ENCODE measurements around the gene NUDT21. TPM values are rescaled to one million over a fixed set of nuclear protein-coding genes. Genes with fewer than 3 reads are reported as not detected.
A peak's percentile ranks its signal among the peaks of the same experiment; 100 is the strongest.

Gene NUDT21
- total RNA-seq, 3 donors from 2014 or later (not counting 1 experiment from before 2014, with no cell fraction given): 78.1 to 108 (median 90.0) TPM

DNA sequence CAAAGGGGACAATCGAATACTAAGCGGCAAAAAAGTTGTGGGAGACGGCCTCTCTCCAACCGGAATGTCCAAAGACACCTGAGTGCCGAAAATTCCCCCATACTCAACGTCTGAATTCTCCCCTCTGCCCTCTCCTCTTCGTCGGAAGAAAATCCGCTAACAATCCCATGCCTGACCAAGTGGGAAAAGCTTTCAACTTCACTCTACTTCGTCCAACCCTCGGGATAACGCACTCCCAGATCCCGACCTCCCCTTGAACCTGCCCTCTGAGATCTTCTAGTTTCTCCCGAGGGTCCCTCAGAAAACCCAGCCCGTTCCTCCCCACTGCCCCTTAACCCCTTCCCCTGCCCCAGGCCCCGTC, 26.7 kb downstream of the NUDT21 start:
- TF ChIP-seq, protein P1, sequence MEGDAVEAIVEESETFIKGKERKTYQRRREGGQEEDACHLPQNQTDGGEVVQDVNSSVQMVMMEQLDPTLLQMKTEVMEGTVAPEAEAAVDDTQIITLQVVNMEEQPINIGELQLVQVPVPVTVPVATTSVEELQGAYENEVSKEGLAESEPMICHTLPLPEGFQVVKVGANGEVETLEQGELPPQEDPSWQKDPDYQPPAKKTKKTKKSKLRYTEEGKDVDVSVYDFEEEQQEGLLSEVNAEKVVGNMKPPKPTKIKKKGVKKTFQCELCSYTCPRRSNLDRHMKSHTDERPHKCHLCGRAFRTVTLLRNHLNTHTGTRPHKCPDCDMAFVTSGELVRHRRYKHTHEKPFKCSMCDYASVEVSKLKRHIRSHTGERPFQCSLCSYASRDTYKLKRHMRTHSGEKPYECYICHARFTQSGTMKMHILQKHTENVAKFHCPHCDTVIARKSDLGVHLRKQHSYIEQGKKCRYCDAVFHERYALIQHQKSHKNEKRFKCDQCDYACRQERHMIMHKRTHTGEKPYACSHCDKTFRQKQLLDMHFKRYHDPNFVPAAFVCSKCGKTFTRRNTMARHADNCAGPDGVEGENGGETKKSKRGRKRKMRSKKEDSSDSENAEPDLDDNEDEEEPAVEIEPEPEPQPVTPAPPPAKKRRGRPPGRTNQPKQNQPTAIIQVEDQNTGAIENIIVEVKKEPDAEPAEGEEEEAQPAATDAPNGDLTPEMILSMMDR (IDR thresholded peaks at IDR 0.05): no peak
- intact Hi-C loops (cut with micrococcal nuclease): loop anchor here (2.0 kb wide), 1 partner anchor 26 kb away; the partner anchor contains the start of genes NUDT21 and OGFOD1
- Histone ChIP-seq H3K9me3 (ENCODE audit: control insufficient read depth, insufficient read depth, low read length) (no peaks in the 10 kb centered on the region), H3K4me3 (ENCODE audit: low read length) (peak overlapping the region; percentile 50), H3K27ac (ENCODE audit: low read length) (peak overlapping the region; percentile 0), H3K27me3 (ENCODE audit: control insufficient read depth, insufficient read depth, low read length) (no peaks in the 10 kb centered on the region), H3K4me1 (ENCODE audit: control insufficient read depth, insufficient read depth, low read length) (peaks cover 16% of the 10 kb centered on the region), H3K36me3 (ENCODE audit: control insufficient read depth, insufficient read depth, low read length) (no peaks in the 10 kb centered on the region)
- DNase-seq (no peak), ATAC-seq (no peak)
- Mint-ChIP-seq H3K9me3 (no peaks in the 10 kb centered on the region), H3K36me3 (no peaks in the 10 kb centered on the region), H3K27ac (peak overlapping the region; percentile 82 to 91), H3K27me3 (ENCODE audit: low read depth in 2 of 2) (no peaks in the 10 kb centered on the region), H3K4me3 (peak overlapping the region; percentile 96), H3K4me1 (peaks cover 36 to 41% of the 10 kb centered on the region in 2 donors)
- 2% methylated on average over 16 of the region's 16 CpGs for WGBS (ENCODE audit: insufficient coverage)

DNA sequence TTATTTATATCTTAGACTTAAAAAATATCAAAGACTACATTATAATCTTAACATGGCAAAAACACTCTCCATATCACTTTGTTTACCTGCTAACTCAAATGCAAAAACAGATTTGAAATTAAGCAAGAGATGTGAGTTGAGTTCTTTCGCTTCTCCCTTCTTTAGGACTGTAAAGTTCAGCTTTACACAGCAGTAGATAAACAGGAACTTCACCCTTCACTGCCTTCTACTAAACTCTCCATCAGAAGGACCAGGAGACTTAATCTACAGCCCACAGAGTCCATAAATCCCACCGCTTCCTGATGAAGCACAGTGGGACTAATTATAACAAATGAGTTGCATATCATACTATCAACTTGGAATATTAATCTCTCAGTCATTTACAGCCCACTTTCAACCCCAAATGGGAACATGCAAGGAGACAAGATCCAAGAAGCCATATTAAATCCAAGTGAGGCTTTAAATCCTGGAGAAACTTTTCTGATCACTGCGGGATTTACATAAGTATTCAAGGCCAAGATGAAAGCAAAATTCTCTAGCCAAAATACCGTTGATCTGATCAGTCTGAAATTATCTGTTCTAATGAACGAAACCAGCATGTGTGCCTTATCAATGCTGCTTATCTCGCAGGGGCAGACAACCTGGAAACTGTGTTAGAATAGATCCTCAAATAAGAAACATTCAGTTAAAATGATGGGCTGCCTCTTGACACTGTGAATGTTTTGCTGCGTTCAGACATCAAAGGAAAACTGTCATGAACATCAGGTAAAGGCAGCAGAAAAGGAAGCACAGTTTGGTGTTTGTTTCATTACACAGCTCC, 27.3 kb downstream of the NUDT21 start:
- H3K27ac ChIP-seq (ENCODE audit: low read length): peak overlapping the region; percentile 0
- intact Hi-C loops (cut with micrococcal nuclease): loop anchor here (2.0 kb wide), 1 partner anchor 27 kb away; the partner anchor contains the start of genes NUDT21 and OGFOD1
- peak overlapping the region; percentile 96 for H3K4me3 Mint-ChIP-seq
- TF ChIP-seq, protein P1 (IDR thresholded peaks at IDR 0.05): no peak
- H3K27ac Mint-ChIP-seq: peak overlapping the region; percentile 82 to 91
- ATAC-seq (no peak), DNase-seq (peak in 1 of 2 donors; percentile 51)
- H3K9me3 Mint-ChIP-seq: no peaks in the 10 kb centered on the region
- H3K4me1 Mint-ChIP-seq: peaks cover 36 to 41% of the 10 kb centered on the region in 2 donors
- H3K27me3 Mint-ChIP-seq (ENCODE audit: low read depth in 2 of 2): no peaks in the 10 kb centered on the region
- H3K36me3 ChIP-seq (ENCODE audit: control insufficient read depth, insufficient read depth, low read length): no peaks in the 10 kb centered on the region
- 19% methylated on average over 7 of the region's 7 CpGs for WGBS (ENCODE audit: insufficient coverage)
- no peaks in the 10 kb centered on the region for H3K9me3 ChIP-seq (ENCODE audit: control insufficient read depth, insufficient read depth, low read length)
- no peaks in the 10 kb centered on the region for H3K27me3 ChIP-seq (ENCODE audit: control insufficient read depth, insufficient read depth, low read length)
- peaks cover 16% of the 10 kb centered on the region for H3K4me1 ChIP-seq (ENCODE audit: control insufficient read depth, insufficient read depth, low read length)
- peak overlapping the region; percentile 50 for H3K4me3 ChIP-seq (ENCODE audit: low read length)
- no peaks in the 10 kb centered on the region for H3K36me3 Mint-ChIP-seq

DNA sequence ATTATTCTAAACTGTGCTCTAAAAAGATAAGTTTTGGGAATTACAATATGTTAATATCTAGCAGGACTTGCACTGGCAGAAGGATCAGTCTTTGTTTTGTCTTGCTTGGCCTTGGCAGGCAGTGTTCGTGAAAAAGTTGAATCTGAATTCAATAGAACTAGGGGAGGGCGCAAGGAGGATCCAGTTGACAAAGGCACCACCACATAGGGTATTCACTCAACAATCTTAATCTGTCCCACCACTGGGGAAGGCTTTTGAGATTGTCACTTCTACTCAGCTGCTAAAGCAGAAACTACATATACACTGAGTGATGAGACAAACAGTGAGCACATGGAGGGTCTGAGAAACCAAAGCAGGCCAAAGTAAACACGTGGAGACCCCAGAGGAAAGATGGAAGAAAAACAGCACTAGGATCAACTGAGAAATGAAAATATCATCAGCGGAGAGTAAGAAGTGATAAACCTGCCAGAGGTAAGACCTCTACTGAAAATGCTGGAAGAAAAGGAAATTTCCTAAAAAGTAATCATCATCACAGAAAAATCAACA, 28.2 kb downstream of the NUDT21 start:
- H3K4me3 Mint-ChIP-seq: peak overlapping the region; percentile 32

More for the DNA sequence above, 28.2 kb downstream of the NUDT21 start:
- DNase-seq (no peak), ATAC-seq (no peak)
- Histone ChIP-seq H3K27ac (ENCODE audit: low read length) (no peak overlapping the region), H3K27me3 (ENCODE audit: control insufficient read depth, insufficient read depth, low read length) (no peaks in the 10 kb centered on the region), H3K9me3 (ENCODE audit: control insufficient read depth, insufficient read depth, low read length) (no peaks in the 10 kb centered on the region), H3K4me3 (ENCODE audit: low read length) (no peak overlapping the region), H3K36me3 (ENCODE audit: control insufficient read depth, insufficient read depth, low read length) (no peaks in the 10 kb centered on the region), H3K4me1 (ENCODE audit: control insufficient read depth, insufficient read depth, low read length) (peaks cover 16% of the 10 kb centered on the region)
- Mint-ChIP-seq H3K27me3 (ENCODE audit: low read depth in 2 of 2) (no peaks in the 10 kb centered on the region), H3K36me3 (no peaks in the 10 kb centered on the region), H3K4me1 (peaks cover 36 to 41% of the 10 kb centered on the region in 2 donors), H3K9me3 (no peaks in the 10 kb centered on the region), H3K27ac (no peak overlapping the region)
- TF ChIP-seq, protein P1 (IDR thresholded peaks at IDR 0.05): no peak
- intact Hi-C loops (cut with micrococcal nuclease): no loop called here
- WGBS (ENCODE audit: insufficient coverage): 92% methylated on average over 4 of the region's 4 CpGs

Measured in natural killer cell (primary cell).